HG03469 (cell line): ENCODE measurements around the gene NWD2.

Experiments used
- ATAC-seq: cut with Tn5 transposase; IDR thresholded peaks from one replicate; pipeline ENCODE4 v1.9.1; 2021; ENCODE audit warnings: mild to moderate bottlenecking, moderate library complexity, moderate number of reproducible peaks; ENCODE audit not compliant: unreplicated experiment

Gene NWD2

GRCh38 chr4:37438564-37439279, 194.2 kb downstream of the NWD2 start:
- no peak for ATAC-seq

DNA sequence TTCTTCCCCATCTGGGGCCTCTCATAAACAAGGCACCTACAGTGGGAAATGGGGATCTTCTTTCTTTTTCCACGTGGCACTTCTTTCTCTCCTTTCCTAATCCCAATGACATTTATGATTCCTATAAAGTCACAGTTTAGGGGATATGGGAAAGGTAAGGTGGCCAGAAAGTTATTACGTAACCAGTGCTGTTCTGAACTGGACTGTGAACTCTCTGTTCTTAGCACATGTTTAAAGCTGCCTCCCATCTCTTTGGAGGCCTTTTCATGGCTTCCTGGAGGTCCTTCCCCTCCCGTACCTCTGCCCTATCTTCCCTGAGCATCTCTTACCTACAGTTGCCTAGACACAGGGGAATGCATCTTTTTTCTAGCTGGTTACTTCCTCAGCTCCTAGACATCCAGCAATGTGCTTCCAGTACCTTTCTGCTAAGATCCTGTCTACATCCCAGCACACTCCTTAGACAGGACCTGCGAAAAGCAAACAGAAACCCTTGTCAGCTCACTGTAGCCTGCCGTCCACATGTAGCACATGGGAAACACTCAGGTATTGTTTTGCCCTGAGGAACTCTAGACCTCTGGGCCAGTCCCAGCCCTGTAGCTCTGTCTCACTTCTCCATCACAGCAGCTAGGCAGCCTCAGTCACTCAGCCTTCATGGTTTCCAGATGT, 195.4 kb downstream of the NWD2 start:
- no peak for ATAC-seq

DNA sequence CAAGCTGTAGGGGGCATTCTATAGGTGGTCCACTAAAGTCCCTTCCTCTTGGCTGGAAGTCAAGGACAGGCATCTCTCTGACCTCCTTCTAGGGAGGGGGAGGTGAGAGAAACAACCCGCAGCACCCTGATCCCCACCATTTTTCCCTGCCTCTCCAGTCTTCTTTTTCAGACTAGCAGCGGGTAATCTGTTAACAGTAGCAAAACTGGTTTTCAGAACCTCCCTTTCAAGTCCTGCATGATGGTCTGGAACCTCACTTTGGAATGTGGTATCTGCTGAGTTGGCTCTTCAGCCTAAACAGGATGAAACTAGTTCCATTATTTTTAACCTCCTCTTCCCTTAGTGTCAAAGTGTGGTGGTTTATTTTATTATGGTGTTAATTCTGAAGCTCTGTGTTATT, 196.0 kb downstream of the NWD2 start:
- ATAC-seq = no peak

DNA sequence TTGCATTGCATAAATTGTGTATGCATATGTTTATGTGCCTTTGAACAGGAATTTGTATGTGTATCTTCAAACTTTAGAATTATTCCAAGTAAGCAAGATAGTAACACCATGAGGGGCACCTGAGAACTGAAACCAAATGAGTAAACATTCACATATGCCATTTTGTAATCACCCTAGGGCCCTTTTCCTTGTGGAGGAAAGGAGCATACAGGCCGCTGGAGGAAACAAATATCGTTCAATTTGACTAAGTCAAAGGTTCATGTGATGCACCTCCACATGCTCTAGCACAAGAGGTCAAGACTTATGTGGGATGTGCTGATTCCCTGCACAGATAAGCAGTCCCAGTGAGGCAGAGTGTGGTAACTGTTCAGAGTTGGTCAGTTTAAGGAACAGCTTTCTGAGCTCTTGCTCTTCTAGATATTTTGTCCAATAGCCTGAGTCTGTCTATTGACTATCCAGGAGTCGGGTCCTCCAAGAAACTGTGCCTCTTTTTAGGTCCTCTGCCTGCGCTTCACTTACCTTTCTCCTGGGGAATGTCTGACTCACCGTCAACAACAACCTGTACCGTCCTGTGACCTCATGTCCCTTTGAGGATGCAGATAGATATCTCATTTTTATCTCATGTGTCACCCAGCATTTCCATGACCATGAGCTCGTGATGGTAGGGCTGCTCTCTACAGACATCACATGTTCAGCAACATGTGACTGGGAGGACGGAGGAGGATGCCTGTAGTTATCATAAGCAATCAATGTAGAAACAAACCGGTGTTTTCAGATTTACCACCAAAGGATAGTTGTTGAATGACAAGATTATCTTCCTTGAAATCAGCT, 196.9 kb downstream of the NWD2 start:
- no peak for ATAC-seq

GRCh38 chr4:37442062-37442323, 197.4 kb downstream of the NWD2 start:
- ATAC-seq = no peak

- no peak for ATAC-seq
Measured at GRCh38 chr4:37443137-37443536, 198.6 kb downstream of the NWD2 start.

DNA sequence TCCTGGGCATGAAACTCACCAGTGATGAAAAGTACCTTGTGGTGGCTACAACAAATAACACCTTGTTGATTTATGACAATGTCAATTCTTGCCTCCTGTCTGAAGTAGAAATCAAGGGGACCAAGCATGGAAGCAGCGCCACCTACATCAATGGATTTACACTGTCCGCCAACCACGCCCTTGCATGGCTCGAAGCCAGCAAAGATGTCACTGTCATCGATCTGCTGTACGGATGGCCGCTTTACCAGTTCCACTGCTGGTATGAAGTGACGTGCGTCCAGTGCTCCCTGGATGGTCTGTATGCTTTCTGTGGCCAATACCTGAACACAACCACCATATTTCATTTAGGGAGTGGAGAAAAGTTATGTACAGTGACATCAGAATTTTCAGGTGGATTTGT, 200.5 kb downstream of the NWD2 start:
- no peak for ATAC-seq

- no peak for ATAC-seq
Measured at GRCh38 chr4:37446016-37446415, 201.5 kb downstream of the NWD2 start.

- no peak for ATAC-seq
Measured at GRCh38 chr4:37447886-37448285, 203.3 kb downstream of the NWD2 start.

DNA sequence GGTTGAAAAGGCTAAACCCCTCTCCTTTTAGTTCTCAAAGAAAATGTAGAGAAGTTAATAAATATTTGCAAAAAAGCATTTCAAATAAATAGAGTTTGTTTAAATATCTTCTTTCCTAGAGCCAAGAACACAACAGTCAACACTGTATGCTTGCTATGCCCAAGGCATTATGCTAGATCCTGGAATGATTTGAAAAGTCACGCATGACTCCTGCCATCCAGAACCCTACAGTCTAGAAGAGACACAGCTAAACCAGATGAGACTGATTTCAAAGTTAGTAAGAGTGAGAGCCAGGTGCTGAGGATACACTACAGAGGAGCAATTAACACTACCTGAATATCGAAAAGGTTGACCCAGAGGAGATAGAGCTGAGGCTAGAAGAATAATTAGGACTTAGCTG, 205.8 kb downstream of the NWD2 start:
- ATAC-seq = no peak

GRCh38 chr4:37450911-37451310, 206.4 kb downstream of the NWD2 start:
- ATAC-seq = no peak

DNA sequence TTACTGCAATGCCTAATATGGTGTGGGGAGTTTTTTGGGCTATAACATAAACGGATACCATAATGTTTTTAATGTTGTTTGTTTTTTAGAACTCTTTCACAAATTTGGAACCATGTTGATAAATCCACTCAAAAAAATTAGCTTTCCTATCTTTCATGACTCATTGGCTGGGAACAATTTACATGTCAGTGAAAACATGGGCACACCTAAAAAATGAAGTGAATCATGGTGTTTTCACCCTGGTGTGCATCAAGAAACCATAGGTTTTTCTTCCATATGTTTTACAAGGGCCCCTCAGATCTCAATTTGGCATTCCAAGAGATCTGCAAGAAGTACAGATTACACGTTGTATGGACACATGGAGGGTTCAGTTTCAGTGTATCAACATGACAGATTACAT, 207.1 kb downstream of the NWD2 start:
- no peak for ATAC-seq

DNA sequence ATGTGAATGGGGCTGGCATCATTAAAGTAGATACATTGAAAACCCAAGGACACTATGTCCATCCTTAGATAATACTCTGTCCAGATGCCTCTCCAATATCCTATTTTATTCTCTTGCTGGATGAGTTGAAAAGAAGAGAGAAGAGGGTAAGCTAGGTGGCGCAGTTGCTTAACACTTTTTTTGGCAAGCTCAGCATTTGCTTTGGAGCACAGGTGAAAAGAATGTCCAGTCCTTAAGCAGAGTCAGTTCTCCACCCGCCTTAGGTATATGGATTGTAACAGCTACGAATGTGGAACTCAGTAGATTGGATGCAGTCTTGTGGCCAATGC, 208.4 kb downstream of the NWD2 start:
- ATAC-seq = no peak

GRCh38 chr4:37453281-37453998, 208.9 kb downstream of the NWD2 start:
- ATAC-seq = no peak

GRCh38 chr4:37453999-37454800, 209.7 kb downstream of the NWD2 start:
- ATAC-seq = no peak

DNA sequence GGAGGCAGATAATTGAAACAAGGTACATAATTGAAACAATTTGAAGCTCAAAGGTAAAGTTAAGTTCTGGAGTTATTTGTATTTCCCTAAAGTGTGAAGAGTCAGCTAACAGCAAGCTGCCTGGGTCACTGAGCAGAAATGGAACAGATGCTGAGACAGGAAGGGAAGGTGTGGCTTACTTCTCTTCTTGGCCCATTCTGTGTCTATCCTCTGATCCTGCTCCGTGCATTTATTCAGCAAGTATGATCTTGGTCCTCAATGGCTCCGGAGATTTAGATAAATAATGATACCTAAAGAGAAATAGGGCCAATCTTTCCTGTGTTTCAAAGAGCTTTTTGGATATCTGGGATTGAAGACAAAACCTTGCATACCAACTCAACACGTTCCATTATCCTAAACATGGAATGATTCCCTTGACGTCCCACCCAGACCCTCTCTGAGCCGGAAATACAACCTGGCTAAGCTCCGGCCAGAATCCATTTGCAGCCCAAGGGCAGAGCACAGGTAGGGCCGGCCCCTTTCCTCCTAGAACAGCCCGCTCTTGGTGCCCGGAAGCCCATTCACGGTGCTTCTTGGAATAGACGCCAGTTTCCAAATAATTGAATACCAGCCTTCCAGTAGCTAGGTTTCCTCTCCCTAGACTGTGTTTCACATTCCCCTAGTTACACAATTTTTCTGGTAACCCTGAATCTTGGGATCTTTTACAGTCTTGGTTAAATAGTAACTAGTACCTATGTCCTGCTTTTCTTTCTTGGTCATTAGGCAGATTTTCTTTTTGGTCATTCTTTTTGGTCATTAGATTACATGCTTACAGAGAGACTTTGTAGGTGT, 211.0 kb downstream of the NWD2 start:
- no peak for ATAC-seq

DNA sequence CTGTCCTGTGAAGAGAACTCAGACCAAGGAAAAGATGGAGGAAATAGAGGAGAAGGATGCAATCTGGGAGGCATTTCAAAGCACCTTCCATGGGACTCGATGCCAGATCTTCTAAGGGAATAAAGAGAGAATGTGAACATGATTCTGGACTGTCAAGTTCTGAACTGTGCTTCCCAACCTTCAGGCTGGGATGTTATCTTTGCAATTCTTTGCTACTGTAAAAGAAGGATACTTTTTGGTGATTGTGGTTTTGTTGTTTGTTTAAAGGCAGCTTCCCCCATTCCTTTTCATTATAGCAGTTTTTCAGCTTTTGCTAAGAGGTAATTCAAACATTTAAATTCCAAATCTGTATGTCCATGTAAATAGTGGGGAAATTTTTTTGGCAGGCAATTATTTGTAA, 217.3 kb downstream of the NWD2 start:
- ATAC-seq = no peak

DNA sequence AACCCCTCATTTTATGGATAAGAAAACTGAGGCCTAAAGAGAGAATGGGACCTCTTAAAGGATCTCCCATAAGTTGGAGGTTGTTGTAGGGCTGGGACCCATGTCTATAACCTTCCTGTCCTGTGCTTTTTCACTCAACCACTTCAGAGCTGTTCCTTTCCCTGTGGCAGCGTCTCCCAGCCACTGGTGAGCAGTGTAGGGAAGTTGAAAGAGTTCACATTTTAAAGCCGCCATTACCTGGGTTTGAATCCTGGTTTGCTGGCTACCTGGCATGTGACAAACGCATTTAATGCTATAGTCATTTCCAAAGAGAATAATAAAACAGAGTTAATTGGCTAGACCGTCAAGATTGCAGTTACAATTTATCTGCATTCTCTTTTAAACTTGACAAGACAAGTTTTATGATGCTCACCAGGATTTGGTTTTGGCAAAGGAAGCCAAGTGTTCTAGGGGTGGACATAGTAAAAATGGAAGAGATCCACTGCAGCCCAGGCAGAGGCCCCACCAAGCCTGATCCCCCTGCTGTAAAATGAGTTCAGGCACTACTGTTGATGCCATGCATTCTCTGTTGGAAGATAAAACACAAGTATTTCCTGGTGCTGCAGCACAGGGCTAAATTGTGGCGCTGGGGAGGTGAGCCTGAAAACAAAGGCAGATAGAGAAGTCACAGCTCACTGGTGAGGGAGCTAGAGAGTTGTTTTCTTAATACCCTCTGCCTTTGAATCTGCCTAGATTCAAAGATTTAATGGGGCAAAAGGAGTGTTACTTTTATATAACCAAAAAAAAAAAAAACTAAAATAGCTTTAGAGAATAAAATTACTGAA, 218.7 kb downstream of the NWD2 start:
- ATAC-seq = no peak
